ENCODE measurements around the gene IGF1R. TPM values are rescaled to one million over a fixed set of nuclear protein-coding genes. Genes with fewer than 3 reads are reported as not detected.
A peak's percentile ranks its signal among the peaks of the same experiment; 100 is the strongest.

The IGF1R gene
- total RNA-seq, 2 donors from 2014 or later = 32.1 to 64.1 TPM

GRCh38 chr15:98775498-98776230 is 127.3 kb downstream of the IGF1R start:
- no peak for DNase-seq (ENCODE audit: low spot score)
- H3K27ac ChIP-seq = peak overlapping the region; percentile 2 to 59
- no peak overlapping the region for H3K4me3 ChIP-seq
- peaks cover 0 to 78% of the 10 kb centered on the region in 2 donors for H3K4me1 ChIP-seq
- H3K9me3 ChIP-seq = no peaks in the 10 kb centered on the region
- H3K27me3 ChIP-seq = no peaks in the 10 kb centered on the region
- no peak for TF ChIP-seq CTCF (IDR thresholded peaks at IDR 0.05)
- no peaks in the 10 kb centered on the region for H3K36me3 ChIP-seq

- Histone ChIP-seq H3K27ac (peak overlapping the region; percentile 59 to 61), H3K36me3 (no peaks in the 10 kb centered on the region), H3K27me3 (no peaks in the 10 kb centered on the region), H3K4me1 (peaks cover 0 to 67% of the 10 kb centered on the region in 2 donors), H3K4me3 (no peak overlapping the region), H3K9me3 (no peaks in the 10 kb centered on the region)
- no peak for TF ChIP-seq CTCF (IDR thresholded peaks at IDR 0.05)
- DNase-seq (ENCODE audit: low spot score) = no peak
Observed at GRCh38 chr15:98776607-98777281, 128.4 kb downstream of the IGF1R start.

- Histone ChIP-seq H3K27me3 (no peaks in the 10 kb centered on the region), H3K36me3 (no peaks in the 10 kb centered on the region), H3K27ac (peak overlapping the region; percentile 59 to 61), H3K4me1 (peaks cover 0 to 63% of the 10 kb centered on the region in 2 donors), H3K4me3 (no peak overlapping the region), H3K9me3 (no peaks in the 10 kb centered on the region)
- no peak for TF ChIP-seq CTCF (IDR thresholded peaks at IDR 0.05)
- DNase-seq (ENCODE audit: low spot score) = no peak
Observed at GRCh38 chr15:98777426-98777825, 129.1 kb downstream of the IGF1R start.

- DNase-seq (ENCODE audit: low spot score) = no peak
- Histone ChIP-seq H3K27me3 (no peaks in the 10 kb centered on the region), H3K9me3 (no peaks in the 10 kb centered on the region), H3K4me3 (no peak overlapping the region), H3K4me1 (peaks cover 0 to 54% of the 10 kb centered on the region in 2 donors), H3K36me3 (no peaks in the 10 kb centered on the region), H3K27ac (peak overlapping the region; percentile 44)
- TF ChIP-seq CTCF (IDR thresholded peaks at IDR 0.05) = no peak
Observed at GRCh38 chr15:98778263-98778959, 130.1 kb downstream of the IGF1R start.

GRCh38 chr15:98778960-98779359 is 130.6 kb downstream of the IGF1R start:
- H3K4me1 ChIP-seq = peaks cover 0 to 48% of the 10 kb centered on the region in 2 donors
- TF ChIP-seq CTCF (IDR thresholded peaks at IDR 0.05) = no peak

More at GRCh38 chr15:98778960-98779359, 130.6 kb downstream of the IGF1R start:
- Histone ChIP-seq H3K36me3 (no peaks in the 10 kb centered on the region), H3K9me3 (no peaks in the 10 kb centered on the region), H3K4me3 (no peak overlapping the region), H3K27ac (peak overlapping the region; percentile 44), H3K27me3 (no peaks in the 10 kb centered on the region)
- no peak for DNase-seq (ENCODE audit: low spot score)

Data from right atrium auricular region (tissue), 2 donors.